Measurements from ENCODE around the gene ARFIP1.
A peak's percentile ranks its signal among the peaks of the same experiment; 100 is the strongest.
"Not testable (repeated sequence)": the region's sequence is repeated elsewhere in the genome, so short reads cannot be mapped to it uniquely, and the experiment has no call there.

ARFIP1 gene

GRCh38 chr4:152843481-152844090 lies 63.8 kb downstream of the ARFIP1 start:
- DNase-seq (ENCODE audit: low read depth in 2 of 2): no peak

GRCh38 chr4:152847376-152847775 lies 67.6 kb downstream of the ARFIP1 start:
- no peak for DNase-seq (ENCODE audit: low read depth in 2 of 2)

GRCh38 chr4:152848508-152848907 lies 68.8 kb downstream of the ARFIP1 start:
- DNase-seq (ENCODE audit: low read depth in 2 of 2): no peak

- no peak for DNase-seq (ENCODE audit: low read depth in 2 of 2)
Observed at GRCh38 chr4:152849350-152849749, 69.6 kb downstream of the ARFIP1 start.

- DNase-seq (ENCODE audit: low read depth in 2 of 2): no peak
Observed at GRCh38 chr4:152850377-152850776, 70.6 kb downstream of the ARFIP1 start.

- DNase-seq (ENCODE audit: low read depth in 2 of 2): no peak
Observed at GRCh38 chr4:152851226-152851625, 71.5 kb downstream of the ARFIP1 start.

GRCh38 chr4:152853293-152853692 lies 73.5 kb downstream of the ARFIP1 start:
- no peak for DNase-seq (ENCODE audit: low read depth in 2 of 2)

GRCh38 chr4:152854016-152854415 lies 74.3 kb downstream of the ARFIP1 start:
- not testable (repeated sequence) for DNase-seq (ENCODE audit: low read depth in 2 of 2)

- no peak for DNase-seq (ENCODE audit: low read depth in 2 of 2)
Observed at GRCh38 chr4:152856960-152857359, 77.2 kb downstream of the ARFIP1 start.

GRCh38 chr4:152858934-152859333 lies 79.2 kb downstream of the ARFIP1 start:
- no peak for DNase-seq (ENCODE audit: low read depth in 2 of 2)

- no peak for DNase-seq (ENCODE audit: low read depth in 2 of 2)
Observed at GRCh38 chr4:152860046-152860445, 80.3 kb downstream of the ARFIP1 start.

GRCh38 chr4:152862608-152863007 lies 82.9 kb downstream of the ARFIP1 start:
- no peak for DNase-seq (ENCODE audit: low read depth in 2 of 2)

- DNase-seq (ENCODE audit: low read depth in 2 of 2): no peak
Observed at GRCh38 chr4:152864361-152864760, 84.6 kb downstream of the ARFIP1 start.

GRCh38 chr4:152866432-152866993 lies 86.8 kb downstream of the ARFIP1 start:
- DNase-seq (ENCODE audit: low read depth in 2 of 2): not testable (repeated sequence)

GRCh38 chr4:152870606-152871005 lies 90.9 kb downstream of the ARFIP1 start:
- no peak for DNase-seq (ENCODE audit: low read depth in 2 of 2)

GRCh38 chr4:152875261-152875660 lies 95.5 kb downstream of the ARFIP1 start:
- no peak for DNase-seq (ENCODE audit: low read depth in 2 of 2)

GRCh38 chr4:152877868-152878267 lies 98.1 kb downstream of the ARFIP1 start:
- no peak for DNase-seq (ENCODE audit: low read depth in 2 of 2)

- no peak for DNase-seq (ENCODE audit: low read depth in 2 of 2)
Observed at GRCh38 chr4:152880263-152880662, 100.5 kb downstream of the ARFIP1 start.

- DNase-seq (ENCODE audit: low read depth in 2 of 2): no peak
Observed at GRCh38 chr4:152881974-152882373, 102.2 kb downstream of the ARFIP1 start.

- no peak for DNase-seq (ENCODE audit: low read depth in 2 of 2)
Observed at GRCh38 chr4:152885185-152885584, 105.4 kb downstream of the ARFIP1 start.

GRCh38 chr4:152886201-152886600 lies 106.4 kb downstream of the ARFIP1 start:
- no peak for DNase-seq (ENCODE audit: low read depth in 2 of 2)

- DNase-seq (ENCODE audit: low read depth in 2 of 2): no peak
Observed at GRCh38 chr4:152887981-152888380, 108.2 kb downstream of the ARFIP1 start.

GRCh38 chr4:152892974-152893373 lies 113.2 kb downstream of the ARFIP1 start:
- no peak for DNase-seq (ENCODE audit: low read depth in 2 of 2)

- peak; percentile 30 to 37 for DNase-seq (ENCODE audit: low read depth in 2 of 2)
Observed at GRCh38 chr4:152894673-152895072, 114.9 kb downstream of the ARFIP1 start.

All from fibroblast of skin of left quadriceps (primary cell).